ENCODE measurements around the gene TUBB1. TPM values are rescaled to one million over a fixed set of nuclear protein-coding genes. Genes with fewer than 3 reads are reported as not detected.

The TUBB1 gene
- total and polyA plus RNA-seq, 12 donors = 0.07 to 1.3 (median 0.13) TPM; not detected in 5

- Histone ChIP-seq H3K27ac (no peak overlapping the region), H3K27me3 (no peaks in the 10 kb centered on the region), H3K4me3 (no peak overlapping the region), H3K4me1 (replicated peaks in 1 of 2) (peaks cover 17 to 24% of the 10 kb centered on the region in 2 donors), H3K36me3 (replicated peaks in 1 of 2) (no peaks in the 10 kb centered on the region), H3K9me3 (replicated peaks in 1 of 3) (no peaks in the 10 kb centered on the region)
- intact Hi-C loops (cut with DNase I) = loop anchor here in 1 of 2 donors (10.0 kb wide), 1 partner anchor 170 kb away; no protein-coding TSS in a partner anchor
- no peak for TF ChIP-seq POLR2A (IDR thresholded peaks at IDR 0.05)
- TF ChIP-seq, protein P1, sequence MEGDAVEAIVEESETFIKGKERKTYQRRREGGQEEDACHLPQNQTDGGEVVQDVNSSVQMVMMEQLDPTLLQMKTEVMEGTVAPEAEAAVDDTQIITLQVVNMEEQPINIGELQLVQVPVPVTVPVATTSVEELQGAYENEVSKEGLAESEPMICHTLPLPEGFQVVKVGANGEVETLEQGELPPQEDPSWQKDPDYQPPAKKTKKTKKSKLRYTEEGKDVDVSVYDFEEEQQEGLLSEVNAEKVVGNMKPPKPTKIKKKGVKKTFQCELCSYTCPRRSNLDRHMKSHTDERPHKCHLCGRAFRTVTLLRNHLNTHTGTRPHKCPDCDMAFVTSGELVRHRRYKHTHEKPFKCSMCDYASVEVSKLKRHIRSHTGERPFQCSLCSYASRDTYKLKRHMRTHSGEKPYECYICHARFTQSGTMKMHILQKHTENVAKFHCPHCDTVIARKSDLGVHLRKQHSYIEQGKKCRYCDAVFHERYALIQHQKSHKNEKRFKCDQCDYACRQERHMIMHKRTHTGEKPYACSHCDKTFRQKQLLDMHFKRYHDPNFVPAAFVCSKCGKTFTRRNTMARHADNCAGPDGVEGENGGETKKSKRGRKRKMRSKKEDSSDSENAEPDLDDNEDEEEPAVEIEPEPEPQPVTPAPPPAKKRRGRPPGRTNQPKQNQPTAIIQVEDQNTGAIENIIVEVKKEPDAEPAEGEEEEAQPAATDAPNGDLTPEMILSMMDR (IDR thresholded peaks at IDR 0.05) = no peak
- DNase-seq = no peak
- WGBS, 4 donors = 82 to 94% (median 89%) methylated on average over 3 of the region's 3 CpGs
Measured at GRCh38 chr20:59044796-59045195, 25.6 kb downstream of the TUBB1 start.

- no peaks in the 10 kb centered on the region for H3K9me3 ChIP-seq (replicated peaks in 1 of 3)
- no peak overlapping the region for H3K4me3 ChIP-seq
- H3K27ac ChIP-seq = no peak overlapping the region
- WGBS, 4 donors = 92 to 99% (median 96%) methylated on average over 3 of the region's 3 CpGs
- no peaks in the 10 kb centered on the region for H3K27me3 ChIP-seq
- H3K4me1 ChIP-seq (replicated peaks in 1 of 2) = peaks cover 3 to 8% of the 10 kb centered on the region in 2 donors
- no peak for DNase-seq
- H3K36me3 ChIP-seq (replicated peaks in 1 of 2) = no peaks in the 10 kb centered on the region
- intact Hi-C loops (cut with DNase I) = loop anchor here in 1 of 2 donors (10.0 kb wide), 1 partner anchor 172 kb away; no protein-coding TSS in a partner anchor
- TF ChIP-seq, protein P1 (IDR thresholded peaks at IDR 0.05) = no peak
- TF ChIP-seq POLR2A (IDR thresholded peaks at IDR 0.05) = no peak
Measured at GRCh38 chr20:59046862-59047261, 27.6 kb downstream of the TUBB1 start.

DNA sequence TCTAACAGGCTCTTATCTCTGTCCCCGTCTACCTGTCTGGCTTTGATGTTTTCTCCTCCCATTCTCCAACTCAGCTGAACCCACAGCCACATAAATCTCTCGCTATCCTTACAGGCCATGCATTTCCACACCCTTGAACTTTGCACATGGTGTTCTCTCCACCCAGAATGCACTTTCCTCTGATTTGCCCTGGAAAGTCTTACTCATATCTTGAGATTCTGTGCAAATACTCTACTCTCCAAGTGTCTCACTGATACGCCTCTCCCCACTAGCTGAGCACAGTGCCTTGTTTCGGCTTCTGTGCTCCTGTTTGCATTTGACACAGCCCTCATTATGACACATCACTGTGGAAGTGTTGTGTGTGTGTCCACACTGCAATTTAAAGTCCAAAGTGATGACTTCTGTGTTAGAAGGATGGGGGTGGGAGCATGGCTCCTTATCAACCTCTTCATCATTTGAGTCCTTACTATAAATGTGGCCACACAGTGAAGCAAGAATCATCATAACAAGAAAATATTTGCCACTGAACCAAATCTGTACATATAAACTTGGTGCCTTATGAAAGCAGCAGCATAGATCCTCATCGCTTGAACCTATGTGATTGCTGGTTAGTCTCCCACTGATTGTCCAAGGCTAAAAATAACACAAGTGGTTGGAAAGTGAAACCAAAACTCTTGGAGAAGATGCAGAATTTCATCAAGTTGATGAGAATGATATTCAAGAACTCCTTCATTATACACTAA lies 28.9 kb downstream of the TUBB1 start:
- intact Hi-C loops (cut with DNase I) = loop anchor here in 1 of 2 donors (10.0 kb wide), 1 partner anchor 173 kb away; no protein-coding TSS in a partner anchor
- no peak overlapping the region for H3K4me3 ChIP-seq
- no peaks in the 10 kb centered on the region for H3K27me3 ChIP-seq
- TF ChIP-seq, protein P1 (IDR thresholded peaks at IDR 0.05) = no peak
- no peak for TF ChIP-seq POLR2A (IDR thresholded peaks at IDR 0.05)
- no peaks in the 10 kb centered on the region for H3K9me3 ChIP-seq (replicated peaks in 1 of 3)
- no peaks in the 10 kb centered on the region for H3K36me3 ChIP-seq (replicated peaks in 1 of 2)
- no peak for DNase-seq
- WGBS, 4 donors = 76 to 87% (median 82%) methylated on average over 5 of the region's 5 CpGs
- H3K27ac ChIP-seq = no peak overlapping the region
- peaks cover 0 to 2% of the 10 kb centered on the region in 2 donors for H3K4me1 ChIP-seq (replicated peaks in 1 of 2)

GRCh38 chr20:59048681-59049030 lies 29.4 kb downstream of the TUBB1 start:
- WGBS, 4 donors = 75 to 84% (median 80%) methylated on average over 2 of the region's 2 CpGs
- Histone ChIP-seq H3K27ac (no peak overlapping the region), H3K36me3 (replicated peaks in 1 of 2) (no peaks in the 10 kb centered on the region), H3K4me1 (replicated peaks in 1 of 2) (no peaks in the 10 kb centered on the region), H3K27me3 (no peaks in the 10 kb centered on the region), H3K4me3 (no peak overlapping the region), H3K9me3 (replicated peaks in 1 of 3) (no peaks in the 10 kb centered on the region)
- intact Hi-C loops (cut with DNase I) = loop anchor here in 1 of 2 donors (10.0 kb wide), 1 partner anchor 174 kb away; no protein-coding TSS in a partner anchor
- TF ChIP-seq, protein P1 (IDR thresholded peaks at IDR 0.05) = no peak
- no peak for TF ChIP-seq POLR2A (IDR thresholded peaks at IDR 0.05)
- DNase-seq = no peak
